D341Med (cell line): ENCODE measurements around the gene GALNT9.
"Not testable (repeated sequence)": the region's sequence is repeated elsewhere in the genome, so short reads cannot be mapped to it uniquely, and the experiment has no call there.

ENCODE experiments used
- DNase-seq: peaks from one replicate; pipeline ENCODE4 v3.0.0; 2012; ENCODE audit warnings: low spot score

Gene GALNT9

GRCh38 chr12:132312516-132312915, 16.9 kb downstream of the GALNT9 start:
- no peak for DNase-seq

GRCh38 chr12:132311201-132311915, 18.0 kb downstream of the GALNT9 start:
- DNase-seq: no peak

- DNase-seq: no peak
Measured at GRCh38 chr12:132310181-132311040, 19.0 kb downstream of the GALNT9 start.

GRCh38 chr12:132309596-132310086, 19.7 kb downstream of the GALNT9 start:
- no peak for DNase-seq

- no peak for DNase-seq
Measured at GRCh38 chr12:132308853-132309595, 20.4 kb downstream of the GALNT9 start.

- DNase-seq: no peak
Measured at GRCh38 chr12:132307976-132308852, 21.2 kb downstream of the GALNT9 start.

GRCh38 chr12:132306885-132307191, 22.6 kb downstream of the GALNT9 start:
- no peak for DNase-seq

- DNase-seq: no peak
Measured at GRCh38 chr12:132305991-132306884, 23.2 kb downstream of the GALNT9 start.

- DNase-seq: no peak
Measured at GRCh38 chr12:132305560-132305966, 23.8 kb downstream of the GALNT9 start.

- DNase-seq: not testable (repeated sequence)
Measured at GRCh38 chr12:132304866-132305265, 24.5 kb downstream of the GALNT9 start.

GRCh38 chr12:132303853-132304373, 25.5 kb downstream of the GALNT9 start:
- not testable (repeated sequence) for DNase-seq

- no peak for DNase-seq
Measured at GRCh38 chr12:132302466-132303358, 26.7 kb downstream of the GALNT9 start.

- DNase-seq: no peak
Measured at GRCh38 chr12:132300789-132301722, 28.3 kb downstream of the GALNT9 start.

GRCh38 chr12:132296063-132296462, 33.3 kb downstream of the GALNT9 start:
- no peak for DNase-seq

GRCh38 chr12:132295561-132295960, 33.8 kb downstream of the GALNT9 start:
- DNase-seq: not testable (repeated sequence)

GRCh38 chr12:132295101-132295526, 34.3 kb downstream of the GALNT9 start:
- DNase-seq: no peak

- no peak for DNase-seq
Measured at GRCh38 chr12:132294121-132295034, 35.0 kb downstream of the GALNT9 start.
